SK-N-SH (cell line): ENCODE data around the gene MT1M. TPM values are rescaled to one million over a fixed set of nuclear protein-coding genes. Genes with fewer than 3 reads are reported as not detected.

ENCODE experiments used
- CTCF ChIA-PET: fragments of 300-600, 350-600 bp; formaldehyde crosslinking; extraction: SDS; loops from one replicate; lab custom pipeline; 2021; lab: Yijun Ruan, JAX
- POLR2A ChIA-PET: fragments of 350-600 bp; sonication (Branson Sonifier 250); formaldehyde crosslinking; extraction: SDS; loops from one replicate; lab custom pipeline; 2020; ENCODE audit warnings: antibody characterized with exemption, inconsistent platforms; lab: Yijun Ruan, JAX
- DNase-seq: peaks from one replicate; pipeline ENCODE4 v3.0.0; 2012
- H2AFZ ChIP-seq: fragments of 200-600 bp; sonication (generic); 2 replicates; pipeline ENCODE4 v1.8.1; 2016; ENCODE audit warnings: antibody characterized with exemption, mild to moderate bottlenecking, low read depth
- H3F3A ChIP-seq: fragments of 200-600 bp; sonication (generic); replicated peaks from 2 replicates; pipeline ENCODE3; 2016; ENCODE audit warnings: antibody characterized with exemption, mild to moderate bottlenecking; ENCODE audit not compliant: insufficient read depth
- H3K27ac ChIP-seq, 2 experiments: fragments of 200-500 bp in 1 of 2; fragments of 200-600 bp in 1 of 2; sonication (Bioruptor generic) in 1 of 2; sonication (generic), shearing (Covaris generic) in 1 of 2; 2 replicates each; pipeline versions ENCODE4 v1.5.1 to v1.6.1; 2014 to 2016; ENCODE audit warnings: low read depth in 2 of 2, inconsistent platforms in 1 of 2, low read length in 1 of 2, mild to moderate bottlenecking in 1 of 2, mixed read lengths in 1 of 2
- H3K27me3 ChIP-seq: fragments of 200-600 bp; sonication (generic), shearing (Covaris generic); 2 replicates; pipeline ENCODE4 v1.6.1; 2016; ENCODE audit warnings: mixed run types; ENCODE audit not compliant: insufficient read depth
- H3K36me3 ChIP-seq, 2 experiments: fragments of 200-500 bp in 1 of 2; fragments of 200-600 bp in 1 of 2; sonication (Bioruptor generic) in 1 of 2; sonication (generic) in 1 of 2; replicated peaks in 1 of 2; 2 replicates each; pipeline versions ENCODE3 to v1.5.1; 2014 to 2016; ENCODE audit warnings: low read length in 1 of 2, mild to moderate bottlenecking in 1 of 2; ENCODE audit not compliant: insufficient read depth in 2 of 2, control insufficient read depth in 1 of 2
- H3K4me1 ChIP-seq, 2 experiments: fragments of 200-500 bp in 1 of 2; fragments of 200-600 bp in 1 of 2; sonication (Bioruptor generic) in 1 of 2; sonication (generic), shearing (Covaris generic) in 1 of 2; 2 replicates each; pipeline versions ENCODE4 v1.5.1 to v1.6.1; 2014 to 2016; ENCODE audit warnings: low read depth in 1 of 2, low read length in 1 of 2, mixed run types in 1 of 2; ENCODE audit not compliant: insufficient read depth in 2 of 2, control insufficient read depth in 1 of 2
- H3K4me2 ChIP-seq: fragments of 200-600 bp; sonication (generic), shearing (Covaris generic); 2 replicates; pipeline ENCODE4 v1.6.1; 2017; ENCODE audit warnings: mixed run types
- H3K4me3 ChIP-seq, 2 experiments: fragments of 200-500 bp in 1 of 2; fragments of 200-600 bp in 1 of 2; sonication (Bioruptor generic) in 1 of 2; sonication (generic), shearing (Covaris generic) in 1 of 2; 2 replicates each; pipeline versions ENCODE4 v1.5.1 to v1.8.1; 2014 to 2016; ENCODE audit warnings: low read depth in 2 of 2, inconsistent platforms in 1 of 2, low read length in 1 of 2, mild to moderate bottlenecking in 1 of 2, mixed read lengths in 1 of 2, moderate library complexity in 1 of 2
- H3K79me2 ChIP-seq: fragments of 200-600 bp; sonication (generic); 2 replicates; pipeline ENCODE4 v1.8.1; 2017; ENCODE audit warnings: mild to moderate bottlenecking; ENCODE audit not compliant: insufficient read depth
- H3K9ac ChIP-seq: fragments of 200-600 bp; sonication (generic); 2 replicates; pipeline ENCODE4 v1.6.1; 2017; ENCODE audit warnings: mixed run types
- H3K9me2 ChIP-seq: fragments of 200-600 bp; sonication (generic); 2 replicates; pipeline ENCODE4 v1.6.1; 2017; ENCODE audit warnings: mixed run types
- H3K9me3 ChIP-seq: fragments of 200-600 bp; sonication (generic); 2 replicates; pipeline ENCODE4 v1.6.1; 2017; ENCODE audit warnings: mixed run types, mild to moderate bottlenecking, moderate library complexity
- H4K20me1 ChIP-seq: fragments of 200-600 bp; sonication (generic); 2 replicates; pipeline ENCODE4 v1.6.1; 2017; ENCODE audit warnings: mild to moderate bottlenecking, mixed run types; ENCODE audit not compliant: insufficient read depth
- CHD2 ChIP-seq: fragments of 150-350 bp; IDR thresholded peaks from 2 replicates; pipeline ENCODE4 v1.6.1; 2018; ENCODE audit warnings: low read length; ENCODE audit not compliant: partially characterized antibody
- EP300 ChIP-seq, 2 experiments: IDR thresholded peaks; 2 replicates each; pipeline versions ENCODE4 v1.4.0 to v1.6.1; 2012; ENCODE audit warnings: borderline replicate concordance in 1 of 2, low read depth in 1 of 2, low read length in 1 of 2
- FOSL2 ChIP-seq: IDR thresholded peaks from 2 replicates; pipeline ENCODE4 v1.4.0; 2012; ENCODE audit warnings: low read depth, mild to moderate bottlenecking, moderate library complexity, borderline replicate concordance
- FOXJ3 ChIP-seq: sonication (generic); formaldehyde crosslinking; IDR thresholded peaks from 2 replicates; pipeline ENCODE4 v1.5.1; 2020; ENCODE audit warnings: mild to moderate bottlenecking, missing genetic modification reagents
- FOXM1 ChIP-seq: IDR thresholded peaks from 2 replicates; pipeline ENCODE4 v1.4.0; 2012; ENCODE audit warnings: low read depth, mild to moderate bottlenecking
- GABPA ChIP-seq: IDR thresholded peaks from 2 replicates; pipeline ENCODE4 v1.4.0; 2012; ENCODE audit warnings: low read depth, mild to moderate bottlenecking
- JUND ChIP-seq: IDR thresholded peaks from 2 replicates; pipeline ENCODE4 v1.4.0; 2012
- MEF2A ChIP-seq: IDR thresholded peaks from 2 replicates; pipeline ENCODE4 v1.4.0; 2012; ENCODE audit warnings: low read depth, borderline replicate concordance
- NRF1 ChIP-seq: IDR thresholded peaks from 2 replicates; pipeline ENCODE4 v1.6.1; 2012; ENCODE audit warnings: low read depth, mild to moderate bottlenecking, low read length
- RAD21 ChIP-seq: IDR thresholded peaks from 2 replicates; pipeline ENCODE4 v1.6.1; 2012; ENCODE audit warnings: mild to moderate bottlenecking, low read length
- RXRA ChIP-seq: IDR thresholded peaks from 2 replicates; pipeline ENCODE4 v1.4.0; 2012; ENCODE audit warnings: low read depth, mild to moderate bottlenecking, borderline replicate concordance
- SIN3A ChIP-seq: IDR thresholded peaks from 2 replicates; pipeline ENCODE4 v1.6.1; 2012; ENCODE audit warnings: low read depth, mild to moderate bottlenecking, low read length, moderate library complexity, borderline replicate concordance
- SMC3 ChIP-seq: IDR thresholded peaks from 2 replicates; pipeline ENCODE4 v1.6.1; 2012; ENCODE audit warnings: low read depth, low read length, improper control_type of control experiment
- TAF1 ChIP-seq: IDR thresholded peaks from 2 replicates; pipeline ENCODE4 v1.6.1; 2012; ENCODE audit warnings: low read depth, mild to moderate bottlenecking, low read length, moderate library complexity, borderline replicate concordance
- ZBTB33 ChIP-seq: IDR thresholded peaks from 2 replicates; pipeline ENCODE4 v1.4.0; 2012; ENCODE audit warnings: low read depth, borderline replicate concordance
- WGBS: methylation state at CpG from one replicate; pipeline ENCODE4 v1.1.6; 2017; ENCODE audit warnings: low lambda C conversion rate; 5-methylcytosine and 5-hydroxymethylcytosine counted together
- polyA plus RNA-seq, 3 experiments: library from polyadenylated mRNA; depleted of rRNA; stranded (reverse); fragments of >200 nt; gene quantifications; 2 replicates each; pipeline ENCODE4 v1.2.3, GENCODE V29; 2012
- TF ChIP-seq, protein P1 (sequence below): IDR thresholded peaks from 2 replicates; pipeline ENCODE4 v1.4.0; 2012; ENCODE audit warnings: low read depth
- TF ChIP-seq, protein P2 (sequence below): fragments of 200-600 bp; sonication (generic); IDR thresholded peaks from 2 replicates; pipeline ENCODE4 v1.6.1; 2017; ENCODE audit warnings: antibody characterized with exemption, mild to moderate bottlenecking, moderate library complexity
- TF ChIP-seq, protein P3 (sequence below): IDR thresholded peaks from 2 replicates; pipeline ENCODE4 v1.6.1; 2012; ENCODE audit warnings: mild to moderate bottlenecking, low read depth, low read length, moderate library complexity

The MT1M gene
- polyA plus RNA-seq, 1 of the 3 experiments (the other 2 are of a cell fraction): 1.3 TPM

- DNase-seq: no peak
- Histone ChIP-seq H3K36me3 (no peaks in the 10 kb centered on the region), H3F3A (no peaks in the 10 kb centered on the region), H3K9me3 (no peaks in the 10 kb centered on the region), H3K4me2 (no peak overlapping the region), H3K4me3 (no peak overlapping the region), H3K27me3 (peaks cover 5% of the 10 kb centered on the region; the same call in 1 of the 2 replicates), H4K20me1 (no peaks in the 10 kb centered on the region), H2AFZ (no peak overlapping the region), H3K9ac (no peak overlapping the region), H3K4me1 (no peaks in the 10 kb centered on the region; a peak in 1 of 4 replicates), H3K79me2 (no peaks in the 10 kb centered on the region), H3K27ac (no peak overlapping the region), H3K9me2 (no peaks in the 10 kb centered on the region)
- TF ChIP-seq EP300 (IDR thresholded peaks at IDR 0.05; ENCODE audit: borderline replicate concordance in 1 of 2, low read depth in 1 of 2, low read length in 1 of 2) (no peak), MEF2A (no peak), SIN3A (no peak), RAD21 (no peak), SMC3 (no peak)
- TF ChIP-seq, protein P1, sequence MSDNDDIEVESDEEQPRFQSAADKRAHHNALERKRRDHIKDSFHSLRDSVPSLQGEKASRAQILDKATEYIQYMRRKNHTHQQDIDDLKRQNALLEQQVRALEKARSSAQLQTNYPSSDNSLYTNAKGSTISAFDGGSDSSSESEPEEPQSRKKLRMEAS: no peak
- TF ChIP-seq, protein P2, sequence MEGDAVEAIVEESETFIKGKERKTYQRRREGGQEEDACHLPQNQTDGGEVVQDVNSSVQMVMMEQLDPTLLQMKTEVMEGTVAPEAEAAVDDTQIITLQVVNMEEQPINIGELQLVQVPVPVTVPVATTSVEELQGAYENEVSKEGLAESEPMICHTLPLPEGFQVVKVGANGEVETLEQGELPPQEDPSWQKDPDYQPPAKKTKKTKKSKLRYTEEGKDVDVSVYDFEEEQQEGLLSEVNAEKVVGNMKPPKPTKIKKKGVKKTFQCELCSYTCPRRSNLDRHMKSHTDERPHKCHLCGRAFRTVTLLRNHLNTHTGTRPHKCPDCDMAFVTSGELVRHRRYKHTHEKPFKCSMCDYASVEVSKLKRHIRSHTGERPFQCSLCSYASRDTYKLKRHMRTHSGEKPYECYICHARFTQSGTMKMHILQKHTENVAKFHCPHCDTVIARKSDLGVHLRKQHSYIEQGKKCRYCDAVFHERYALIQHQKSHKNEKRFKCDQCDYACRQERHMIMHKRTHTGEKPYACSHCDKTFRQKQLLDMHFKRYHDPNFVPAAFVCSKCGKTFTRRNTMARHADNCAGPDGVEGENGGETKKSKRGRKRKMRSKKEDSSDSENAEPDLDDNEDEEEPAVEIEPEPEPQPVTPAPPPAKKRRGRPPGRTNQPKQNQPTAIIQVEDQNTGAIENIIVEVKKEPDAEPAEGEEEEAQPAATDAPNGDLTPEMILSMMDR: no peak
- POLR2A ChIA-PET: no interaction called here
- CTCF ChIA-PET: interaction anchor here (1.0 kb wide), 1 partner anchor 238 kb away, joined by 3 read pairs; no protein-coding TSS in a partner anchor
- WGBS: 86% methylated on average over 18 of the region's 32 CpGs
Observed at GRCh38 chr16:56675685-56676210, 43.3 kb downstream of the MT1M start.

DNA sequence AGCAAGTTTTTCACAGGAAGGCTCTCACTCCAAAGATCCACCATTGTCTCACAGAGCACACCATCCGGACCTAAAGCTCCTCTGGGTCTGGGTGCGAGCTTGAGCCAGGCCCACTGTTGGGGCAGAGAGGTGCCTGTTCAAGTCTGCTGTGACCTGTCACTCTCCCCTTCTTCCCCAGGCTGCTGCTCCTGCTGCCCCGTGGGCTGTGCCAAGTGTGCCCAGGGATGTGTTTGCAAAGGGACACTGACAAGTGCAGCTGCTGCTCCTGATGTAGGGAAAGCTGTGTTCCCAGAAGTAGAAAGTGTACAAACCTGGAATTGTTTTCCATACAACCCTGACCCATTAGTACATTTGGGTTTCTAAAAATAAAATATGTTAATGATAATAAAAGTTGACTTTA lies 45.0 kb downstream of the MT1M start:
- H3K4me3 ChIP-seq: no peak overlapping the region
- 63% methylated on average over 2 of the region's 3 CpGs for WGBS
- no peaks in the 10 kb centered on the region for H3K36me3 ChIP-seq
- no peak overlapping the region for H3K4me2 ChIP-seq
- H3K4me1 ChIP-seq: peaks cover 0 to 7% of the 10 kb centered on the region in 2 experiments; a peak in 1 of 4 replicates
- H3K9ac ChIP-seq: no peak overlapping the region
- H3K27me3 ChIP-seq: no peaks in the 10 kb centered on the region
- H3K79me2 ChIP-seq: no peaks in the 10 kb centered on the region
- no peak overlapping the region for H2AFZ ChIP-seq
- H3F3A ChIP-seq: no peaks in the 10 kb centered on the region
- ChIA-PET POLR2A (no interaction called here), CTCF (no interaction called here)
- DNase-seq: no peak
- H3K9me3 ChIP-seq: no peaks in the 10 kb centered on the region
- no peaks in the 10 kb centered on the region for H4K20me1 ChIP-seq
- H3K27ac ChIP-seq: no peak overlapping the region
- no peaks in the 10 kb centered on the region for H3K9me2 ChIP-seq
- no peak for TF ChIP-seq SIN3A
- no peak for TF ChIP-seq ZBTB33
- no peak for TF ChIP-seq FOSL2
- no peak for TF ChIP-seq JUND
- TF ChIP-seq GABPA: no peak
- TF ChIP-seq, protein P3, sequence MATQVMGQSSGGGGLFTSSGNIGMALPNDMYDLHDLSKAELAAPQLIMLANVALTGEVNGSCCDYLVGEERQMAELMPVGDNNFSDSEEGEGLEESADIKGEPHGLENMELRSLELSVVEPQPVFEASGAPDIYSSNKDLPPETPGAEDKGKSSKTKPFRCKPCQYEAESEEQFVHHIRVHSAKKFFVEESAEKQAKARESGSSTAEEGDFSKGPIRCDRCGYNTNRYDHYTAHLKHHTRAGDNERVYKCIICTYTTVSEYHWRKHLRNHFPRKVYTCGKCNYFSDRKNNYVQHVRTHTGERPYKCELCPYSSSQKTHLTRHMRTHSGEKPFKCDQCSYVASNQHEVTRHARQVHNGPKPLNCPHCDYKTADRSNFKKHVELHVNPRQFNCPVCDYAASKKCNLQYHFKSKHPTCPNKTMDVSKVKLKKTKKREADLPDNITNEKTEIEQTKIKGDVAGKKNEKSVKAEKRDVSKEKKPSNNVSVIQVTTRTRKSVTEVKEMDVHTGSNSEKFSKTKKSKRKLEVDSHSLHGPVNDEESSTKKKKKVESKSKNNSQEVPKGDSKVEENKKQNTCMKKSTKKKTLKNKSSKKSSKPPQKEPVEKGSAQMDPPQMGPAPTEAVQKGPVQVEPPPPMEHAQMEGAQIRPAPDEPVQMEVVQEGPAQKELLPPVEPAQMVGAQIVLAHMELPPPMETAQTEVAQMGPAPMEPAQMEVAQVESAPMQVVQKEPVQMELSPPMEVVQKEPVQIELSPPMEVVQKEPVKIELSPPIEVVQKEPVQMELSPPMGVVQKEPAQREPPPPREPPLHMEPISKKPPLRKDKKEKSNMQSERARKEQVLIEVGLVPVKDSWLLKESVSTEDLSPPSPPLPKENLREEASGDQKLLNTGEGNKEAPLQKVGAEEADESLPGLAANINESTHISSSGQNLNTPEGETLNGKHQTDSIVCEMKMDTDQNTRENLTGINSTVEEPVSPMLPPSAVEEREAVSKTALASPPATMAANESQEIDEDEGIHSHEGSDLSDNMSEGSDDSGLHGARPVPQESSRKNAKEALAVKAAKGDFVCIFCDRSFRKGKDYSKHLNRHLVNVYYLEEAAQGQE: no peak
- TF ChIP-seq FOXJ3 (CRISPR knock-in tag): no peak
- TF ChIP-seq TAF1: no peak
- TF ChIP-seq RXRA: no peak
- TF ChIP-seq NRF1: no peak
- TF ChIP-seq FOXM1: no peak
- no peak for TF ChIP-seq RAD21
- no peak for TF ChIP-seq CHD2
